ENCODE data around the gene HMCN2.

DNA sequence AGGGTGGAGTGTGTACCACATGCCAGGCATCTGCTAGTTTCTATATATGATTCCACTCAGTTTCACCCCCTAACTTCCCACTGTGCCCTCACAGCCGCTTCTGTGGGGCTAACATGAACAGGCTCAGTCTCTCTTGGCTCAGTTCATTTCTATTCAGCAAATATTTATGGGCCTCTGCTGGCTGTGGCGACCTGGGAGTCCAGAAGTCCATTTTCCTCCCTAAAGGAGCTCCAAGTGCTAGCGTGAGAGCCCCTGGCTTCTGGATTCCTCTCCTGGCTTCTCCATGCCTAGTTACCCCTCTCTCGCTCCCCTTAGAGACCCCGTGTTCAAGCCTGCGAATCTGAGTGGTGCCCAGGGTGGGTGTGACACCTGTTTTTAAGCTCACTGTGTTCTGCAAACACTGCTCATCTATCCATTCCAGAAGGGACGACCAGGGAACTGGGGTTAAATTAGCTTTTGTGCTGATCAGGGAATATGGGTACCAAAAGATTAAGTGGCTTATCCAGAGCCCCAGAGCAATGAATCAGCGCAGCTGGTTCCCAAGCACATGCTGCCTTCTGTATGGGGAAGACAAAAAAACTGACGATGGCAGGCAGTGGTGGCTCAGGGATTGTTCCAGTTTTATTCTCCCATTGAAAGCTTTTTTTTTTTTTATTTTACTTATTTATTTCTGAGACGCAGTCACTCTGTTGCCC lies 57.6 kb downstream of the HMCN2 start:
- TF ChIP-seq, protein P1, sequence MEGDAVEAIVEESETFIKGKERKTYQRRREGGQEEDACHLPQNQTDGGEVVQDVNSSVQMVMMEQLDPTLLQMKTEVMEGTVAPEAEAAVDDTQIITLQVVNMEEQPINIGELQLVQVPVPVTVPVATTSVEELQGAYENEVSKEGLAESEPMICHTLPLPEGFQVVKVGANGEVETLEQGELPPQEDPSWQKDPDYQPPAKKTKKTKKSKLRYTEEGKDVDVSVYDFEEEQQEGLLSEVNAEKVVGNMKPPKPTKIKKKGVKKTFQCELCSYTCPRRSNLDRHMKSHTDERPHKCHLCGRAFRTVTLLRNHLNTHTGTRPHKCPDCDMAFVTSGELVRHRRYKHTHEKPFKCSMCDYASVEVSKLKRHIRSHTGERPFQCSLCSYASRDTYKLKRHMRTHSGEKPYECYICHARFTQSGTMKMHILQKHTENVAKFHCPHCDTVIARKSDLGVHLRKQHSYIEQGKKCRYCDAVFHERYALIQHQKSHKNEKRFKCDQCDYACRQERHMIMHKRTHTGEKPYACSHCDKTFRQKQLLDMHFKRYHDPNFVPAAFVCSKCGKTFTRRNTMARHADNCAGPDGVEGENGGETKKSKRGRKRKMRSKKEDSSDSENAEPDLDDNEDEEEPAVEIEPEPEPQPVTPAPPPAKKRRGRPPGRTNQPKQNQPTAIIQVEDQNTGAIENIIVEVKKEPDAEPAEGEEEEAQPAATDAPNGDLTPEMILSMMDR (IDR thresholded peaks at IDR 0.05): no peak
- no peak for TF ChIP-seq POLR2A (IDR thresholded peaks at IDR 0.05)
- no peak for TF ChIP-seq POLR2AphosphoS5 (IDR thresholded peaks at IDR 0.05)

Measured in prostate gland (tissue), 2 donors.